HFFc6 (cell line): ENCODE data around the gene GALNT2. TPM values are rescaled to one million over a fixed set of nuclear protein-coding genes. Genes with fewer than 3 reads are reported as not detected.

Experiments
- DNase-seq: peaks from one replicate; pipeline ENCODE4 v3.0.0-alpha.2; 2018
- H3K27ac Mint-ChIP-seq: 2 replicates; pipeline ENCODE4 v1.8.0; 2020; ENCODE audit warnings: mild to moderate bottlenecking, mixed read lengths
- H3K27me3 Mint-ChIP-seq: 2 replicates; pipeline ENCODE4 v1.8.0; 2021; ENCODE audit warnings: mild to moderate bottlenecking, moderate library complexity, mixed read lengths; ENCODE audit not compliant: insufficient read depth
- H3K36me3 Mint-ChIP-seq: 2 replicates; pipeline ENCODE4 v1.8.0; 2021; ENCODE audit warnings: low read depth, mixed read lengths
- H3K4me1 Mint-ChIP-seq: 2 replicates; pipeline ENCODE4 v1.8.0; 2020; ENCODE audit warnings: low read depth, mixed read lengths
- H3K4me3 Mint-ChIP-seq: 2 replicates; pipeline ENCODE4 v1.8.0; 2020; ENCODE audit warnings: mild to moderate bottlenecking, moderate library complexity, mixed read lengths
- H3K9me3 Mint-ChIP-seq: 2 replicates; pipeline ENCODE4 v1.8.0; 2020; ENCODE audit warnings: mild to moderate bottlenecking, mixed read lengths
- CTCF ChIP-seq: fragments of 200-600 bp; sonication (generic); IDR thresholded peaks from 2 replicates; pipeline ENCODE4 v1.5.0; 2021; ENCODE audit warnings: antibody characterized with exemption, mild to moderate bottlenecking
- total RNA-seq, 6 experiments: library from RNA; stranded (reverse); fragmentation: NEBNext Ultra II Directional; extraction: Animal tissue kit (Norgen Biotek cat#: 25700); gene quantifications; 2 replicates in 1 of 6; 3 replicates in 5 of 6; pipeline ENCODE4 v1.2.3, GENCODE V29; 2021

The GALNT2 gene
- total RNA-seq, 6 experiments from 2014 or later: 174 to 194 (median 181) TPM

GRCh38 chr1:230211436-230212145 is 144.6 kb downstream of the GALNT2 start:
- peaks cover 14% of the 10 kb centered on the region for H3K36me3 Mint-ChIP-seq
- TF ChIP-seq CTCF: no peak
- H3K4me3 Mint-ChIP-seq: no peak overlapping the region
- no peaks in the 10 kb centered on the region for H3K9me3 Mint-ChIP-seq
- no peaks in the 10 kb centered on the region; the same call in 1 of the 2 replicates for H3K27me3 Mint-ChIP-seq
- no peak for DNase-seq
- H3K4me1 Mint-ChIP-seq: peaks cover 45% of the 10 kb centered on the region
- no peak overlapping the region for H3K27ac Mint-ChIP-seq

GRCh38 chr1:230212405-230212936 is 145.4 kb downstream of the GALNT2 start:
- Mint-ChIP-seq H3K36me3 (peaks cover 14% of the 10 kb centered on the region), H3K4me3 (no peak overlapping the region), H3K27me3 (no peaks in the 10 kb centered on the region; the same call in 1 of the 2 replicates), H3K4me1 (peaks cover 45% of the 10 kb centered on the region), H3K9me3 (no peaks in the 10 kb centered on the region), H3K27ac (no peak overlapping the region)
- no peak for TF ChIP-seq CTCF
- DNase-seq: no peak

GRCh38 chr1:230215031-230215430 is 148.0 kb downstream of the GALNT2 start:
- Mint-ChIP-seq H3K4me1 (peaks cover 32% of the 10 kb centered on the region), H3K9me3 (no peaks in the 10 kb centered on the region), H3K27me3 (no peaks in the 10 kb centered on the region; the same call in 1 of the 2 replicates), H3K4me3 (no peak overlapping the region), H3K36me3 (peaks cover 7% of the 10 kb centered on the region), H3K27ac (peak overlapping the region; percentile 14; the same call in 1 of the 2 replicates)
- no peak for DNase-seq
- no peak; the same call in 1 of the 2 replicates for TF ChIP-seq CTCF

DNA sequence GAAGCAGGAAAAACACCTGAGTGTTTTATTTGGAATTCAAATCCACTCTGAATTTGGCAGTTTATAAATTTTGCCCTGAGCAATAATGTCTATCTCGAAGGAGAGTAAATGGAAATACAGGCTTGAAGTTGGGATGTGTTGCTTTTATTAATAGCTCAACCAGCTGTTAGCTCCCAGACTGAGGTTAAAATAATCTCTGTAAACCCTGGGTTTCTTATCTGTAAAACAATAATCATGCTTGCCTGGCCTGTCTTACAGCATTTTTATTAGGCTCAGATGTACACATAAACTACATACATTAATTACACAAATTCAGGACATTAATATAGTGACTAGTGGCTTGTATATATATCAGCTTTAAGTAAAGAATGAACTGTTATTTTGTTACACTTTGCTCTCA is 148.5 kb downstream of the GALNT2 start:
- no peaks in the 10 kb centered on the region; the same call in 1 of the 2 replicates for H3K27me3 Mint-ChIP-seq
- no peak overlapping the region for H3K27ac Mint-ChIP-seq
- H3K4me1 Mint-ChIP-seq: peaks cover 27% of the 10 kb centered on the region
- peaks cover 7% of the 10 kb centered on the region for H3K36me3 Mint-ChIP-seq
- H3K9me3 Mint-ChIP-seq: no peaks in the 10 kb centered on the region
- H3K4me3 Mint-ChIP-seq: no peak overlapping the region
- no peak for TF ChIP-seq CTCF
- no peak for DNase-seq

DNA sequence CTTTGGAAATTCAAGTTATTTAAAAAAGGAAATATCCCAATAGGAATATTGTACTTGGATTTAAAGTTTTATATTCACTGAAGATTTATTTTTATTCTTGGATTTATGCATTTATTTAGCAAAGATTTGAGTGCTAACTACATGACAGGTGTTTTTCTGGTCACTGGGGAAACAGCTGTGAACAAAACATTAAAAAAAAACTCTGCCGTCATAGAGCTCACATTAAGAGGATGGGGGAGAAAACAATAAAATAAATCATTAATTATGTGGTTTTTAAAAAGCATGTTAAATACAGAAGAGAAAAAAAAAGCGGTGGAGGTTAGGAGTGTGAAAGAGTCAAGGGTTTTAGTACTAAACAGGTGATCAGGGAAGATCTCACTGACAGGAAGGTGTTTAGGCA is 149.9 kb downstream of the GALNT2 start:
- no peak for DNase-seq
- Mint-ChIP-seq H3K27ac (no peak overlapping the region), H3K4me1 (peaks cover 27% of the 10 kb centered on the region), H3K27me3 (no peaks in the 10 kb centered on the region; the same call in 1 of the 2 replicates), H3K4me3 (no peak overlapping the region), H3K36me3 (peaks cover 7% of the 10 kb centered on the region), H3K9me3 (no peaks in the 10 kb centered on the region)
- TF ChIP-seq CTCF: no peak
